Measurements from ENCODE around the gene PKIG. TPM values are rescaled to one million over a fixed set of nuclear protein-coding genes. Genes with fewer than 3 reads are reported as not detected.

Gene PKIG
- total and polyA plus RNA-seq, 10 of the 15 experiments (the other 5 are each of a cell fraction or from before 2014, with no cell fraction given): 5.7 to 82.3 (median 39.7) TPM

GRCh38 chr20:44585057-44585963 is 2.9 kb downstream of the PKIG start (continued):
- no peak for TF ChIP-seq SRF (IDR thresholded peaks at IDR 0.05; ENCODE audit: low read depth in 2 of 2, low read length in 2 of 2)
- TF ChIP-seq IKZF1 (conservative IDR thresholded peaks at IDR 0.05): peak; percentile 93
- no peak for TF ChIP-seq ZNF24 (IDR thresholded peaks at IDR 0.05)
- TF ChIP-seq EED (IDR thresholded peaks at IDR 0.05; ENCODE audit: low read depth): peak; percentile 98
- TF ChIP-seq NR2F1 (conservative IDR thresholded peaks at IDR 0.05): peak; percentile 99
- TF ChIP-seq NFYB (IDR thresholded peaks at IDR 0.05; ENCODE audit: insufficient read depth, low read depth, low read length): no peak
- TF ChIP-seq, protein P1, sequence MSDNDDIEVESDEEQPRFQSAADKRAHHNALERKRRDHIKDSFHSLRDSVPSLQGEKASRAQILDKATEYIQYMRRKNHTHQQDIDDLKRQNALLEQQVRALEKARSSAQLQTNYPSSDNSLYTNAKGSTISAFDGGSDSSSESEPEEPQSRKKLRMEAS (IDR thresholded peaks at IDR 0.05; ENCODE audit: low read depth, low read length): 0 out of 2 replicates have a peak, but pooled peaks have one; percentile 12
- peak; percentile 77 for TF ChIP-seq JUNB (IDR thresholded peaks at IDR 0.05)

GRCh38 chr20:44586289-44586911 is 4.0 kb downstream of the PKIG start:
- H3K36me3 ChIP-seq (ENCODE audit: control insufficient read depth in 2 of 2, insufficient read depth in 2 of 2, low read length in 1 of 2): no peaks in the 10 kb centered on the region; a peak in 1 of 4 replicates
- H3K9ac ChIP-seq (ENCODE audit: control insufficient read depth, insufficient read depth, low read length): peak overlapping the region; percentile 17; the same call in 1 of the 2 replicates
- BruUV-seq (replicated peaks): TSS peak; percentile 43
- H4K20me1 ChIP-seq (ENCODE audit: control insufficient read depth, insufficient read depth): no peaks in the 10 kb centered on the region
- H3K9me3 ChIP-seq (replicated peaks; ENCODE audit: control insufficient read depth, insufficient read depth, low read length): no peaks in the 10 kb centered on the region
- peak; percentile 77 for ATAC-seq
- peak overlapping the region; percentile 72 for H3K4me2 ChIP-seq (ENCODE audit: control insufficient read depth, insufficient read depth)
- peak overlapping the region; percentile 47; the same call in 1 of the 2 replicates for H3K4me3 ChIP-seq
- no peaks in the 10 kb centered on the region for H3K27me3 ChIP-seq (replicated peaks in 1 of 2; ENCODE audit: control insufficient read depth in 2 of 2, insufficient read depth in 2 of 2, low read length in 1 of 2)
- H2AFZ ChIP-seq (ENCODE audit: control insufficient read depth, low read depth, low read length): peak overlapping the region; percentile 25
- no peaks in the 10 kb centered on the region for H3K79me2 ChIP-seq (ENCODE audit: control insufficient read depth, insufficient read depth, low read length)
- 0% methylated on average over 3 of the region's 3 CpGs for WGBS (ENCODE audit: insufficient coverage, insufficient replicate concordance, low lambda C conversion rate, missing lambda C conversion rate)
- in situ Hi-C loops (cut with MboI): no loop called here
- RAD21 ChIA-PET (ENCODE audit: unreplicated experiment): interaction anchor here (0.7 to 5.4 kb wide), 20 partner anchors 8 to 378 kb away, joined by 3 to 61 read pairs (median 8); partner anchors contain the start of genes ADA, TTPAL and YWHAB
- FAIRE-seq: no peak
- H3K4me1 ChIP-seq (ENCODE audit: control insufficient read depth, insufficient read depth, low read length): peaks cover 73% of the 10 kb centered on the region
- H3K27ac ChIP-seq (ENCODE audit: control insufficient read depth, insufficient read depth): peak overlapping the region; percentile 77
- CTCF ChIA-PET: interaction anchor here (0.6 to 5.3 kb wide), 14 partner anchors 10 to 276 kb away, joined by 3 to 67 read pairs (median 6); partner anchors contain the start of genes FITM2 and SERINC3
- SMC1A ChIA-PET (ENCODE audit: uncharacterized antibody, unreplicated experiment): interaction anchor here (0.7 to 7.8 kb wide), 15 partner anchors 9 to 99 kb away, joined by 3 to 144 read pairs (median 4); partner anchors contain the start of gene SERINC3
- peak; percentile 98 for DNase-seq (ENCODE audit: low read depth, low spot score)
- intact Hi-C loops (cut with micrococcal nuclease; ENCODE audit: unreplicated experiment): loop anchor here (5.0 kb wide), 2 partner anchors 54 to 109 kb away; partner anchors contain the start of gene TTPAL
- POLR2A ChIA-PET: interaction anchor here (1.1 to 5.9 kb wide), 9 partner anchors 8 to 70 kb away, joined by 3 to 46 read pairs (median 4); partner anchors contain the start of gene SERINC3
- TF ChIP-seq RB1 (IDR thresholded peaks at IDR 0.05; ENCODE audit: borderline replicate concordance) (no peak), EZH2 (IDR thresholded peaks at IDR 0.05; ENCODE audit: borderline replicate concordance, control insufficient read depth, low read depth, low read length) (no peak), CEBPB (IDR thresholded peaks at IDR 0.05; ENCODE audit: borderline replicate concordance in 1 of 2, low read depth in 2 of 2, low read length in 2 of 2) (no peak), HCFC1 (IDR thresholded peaks at IDR 0.05; ENCODE audit: low read length) (no peak), NR2C1 (IDR thresholded peaks at IDR 0.05) (no peak; the same call in 1 of the 2 replicates)
- TF ChIP-seq, protein P2, sequence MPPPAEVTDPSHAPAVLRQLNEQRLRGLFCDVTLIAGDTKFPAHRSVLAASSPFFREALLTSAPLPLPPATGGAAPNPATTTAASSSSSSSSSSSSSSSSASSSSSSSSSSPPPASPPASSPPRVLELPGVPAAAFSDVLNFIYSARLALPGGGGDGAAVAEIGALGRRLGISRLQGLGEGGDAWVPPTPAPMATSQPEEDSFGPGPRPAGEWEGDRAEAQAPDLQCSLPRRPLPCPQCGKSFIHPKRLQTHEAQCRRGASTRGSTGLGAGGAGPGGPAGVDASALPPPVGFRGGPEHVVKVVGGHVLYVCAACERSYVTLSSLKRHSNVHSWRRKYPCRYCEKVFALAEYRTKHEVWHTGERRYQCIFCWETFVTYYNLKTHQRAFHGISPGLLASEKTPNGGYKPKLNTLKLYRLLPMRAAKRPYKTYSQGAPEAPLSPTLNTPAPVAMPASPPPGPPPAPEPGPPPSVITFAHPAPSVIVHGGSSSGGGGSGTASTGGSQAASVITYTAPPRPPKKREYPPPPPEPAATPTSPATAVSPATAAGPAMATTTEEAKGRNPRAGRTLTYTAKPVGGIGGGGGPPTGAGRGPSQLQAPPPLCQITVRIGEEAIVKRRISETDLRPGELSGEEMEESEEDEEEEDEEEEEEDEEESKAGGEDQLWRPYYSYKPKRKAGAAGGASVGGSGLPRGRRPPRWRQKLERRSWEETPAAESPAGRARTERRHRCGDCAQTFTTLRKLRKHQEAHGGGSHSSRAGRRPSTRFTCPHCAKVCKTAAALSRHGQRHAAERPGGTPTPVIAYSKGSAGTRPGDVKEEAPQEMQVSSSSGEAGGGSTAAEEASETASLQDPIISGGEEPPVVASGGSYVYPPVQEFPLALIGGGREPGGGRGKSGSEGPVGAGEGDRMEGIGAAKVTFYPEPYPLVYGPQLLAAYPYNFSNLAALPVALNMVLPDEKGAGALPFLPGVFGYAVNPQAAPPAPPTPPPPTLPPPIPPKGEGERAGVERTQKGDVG (CRISPR knock-in tag; IDR thresholded peaks at IDR 0.05): no peak
